Uterus (tissue), 2 donors: Measurements from ENCODE around the gene MEF2C.

Experiments
- POLR2A ChIP-seq, 2 donors: fragments of 450-650 bp; IDR thresholded peaks; one replicate each; pipeline ENCODE4 v1.6.1; 2016; ENCODE audit warnings: antibody characterized with exemption in 2 of 2, mild to moderate bottlenecking in 1 of 2, moderate library complexity in 1 of 2
- TF ChIP-seq, protein P1 (sequence below), 4 experiments: fragments of 200-600 bp in 2 of 4; fragments of 450-650 bp in 2 of 4; sonication (generic) in 2 of 4; IDR thresholded peaks; one replicate each; pipeline ENCODE4 v1.5.1; 2016 to 2019; ENCODE audit warnings: antibody characterized with exemption in 4 of 4, mild to moderate bottlenecking in 2 of 4, moderate library complexity in 1 of 4

DNA sequence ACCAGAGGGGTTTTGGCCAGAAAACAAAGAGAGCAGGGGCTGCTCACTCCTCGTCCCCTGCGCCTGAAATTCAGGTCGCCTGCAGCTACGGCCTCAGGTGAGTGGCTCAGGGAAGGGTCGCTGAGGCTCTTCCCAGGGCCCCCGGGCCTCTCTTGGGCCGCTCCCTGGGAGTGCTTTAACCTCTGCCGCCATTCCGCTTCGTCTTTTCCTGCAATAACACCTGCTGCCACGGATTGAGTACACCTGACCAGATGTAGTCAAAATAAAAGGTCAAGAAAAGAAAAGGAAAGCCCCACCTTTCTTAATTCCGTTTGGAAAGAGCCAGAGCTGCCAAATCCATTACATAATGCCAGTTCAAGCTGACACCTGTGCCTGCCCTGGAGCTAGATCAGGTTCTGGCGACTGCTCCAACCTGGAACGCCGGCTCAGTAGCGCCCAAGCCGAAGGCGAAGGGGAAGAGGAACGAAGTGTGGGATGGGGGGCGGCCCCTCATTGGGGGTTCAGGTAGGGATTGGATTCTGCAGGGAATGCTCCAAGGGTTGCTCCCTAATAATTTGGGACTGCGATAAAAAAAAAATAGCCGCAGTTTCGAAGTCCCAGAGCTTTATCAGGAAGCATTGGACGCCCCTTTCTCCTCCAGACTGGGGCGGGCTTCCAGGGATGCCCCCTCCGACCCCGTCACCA is 193.9 kb downstream of the MEF2C start:
- TF ChIP-seq, protein P1, sequence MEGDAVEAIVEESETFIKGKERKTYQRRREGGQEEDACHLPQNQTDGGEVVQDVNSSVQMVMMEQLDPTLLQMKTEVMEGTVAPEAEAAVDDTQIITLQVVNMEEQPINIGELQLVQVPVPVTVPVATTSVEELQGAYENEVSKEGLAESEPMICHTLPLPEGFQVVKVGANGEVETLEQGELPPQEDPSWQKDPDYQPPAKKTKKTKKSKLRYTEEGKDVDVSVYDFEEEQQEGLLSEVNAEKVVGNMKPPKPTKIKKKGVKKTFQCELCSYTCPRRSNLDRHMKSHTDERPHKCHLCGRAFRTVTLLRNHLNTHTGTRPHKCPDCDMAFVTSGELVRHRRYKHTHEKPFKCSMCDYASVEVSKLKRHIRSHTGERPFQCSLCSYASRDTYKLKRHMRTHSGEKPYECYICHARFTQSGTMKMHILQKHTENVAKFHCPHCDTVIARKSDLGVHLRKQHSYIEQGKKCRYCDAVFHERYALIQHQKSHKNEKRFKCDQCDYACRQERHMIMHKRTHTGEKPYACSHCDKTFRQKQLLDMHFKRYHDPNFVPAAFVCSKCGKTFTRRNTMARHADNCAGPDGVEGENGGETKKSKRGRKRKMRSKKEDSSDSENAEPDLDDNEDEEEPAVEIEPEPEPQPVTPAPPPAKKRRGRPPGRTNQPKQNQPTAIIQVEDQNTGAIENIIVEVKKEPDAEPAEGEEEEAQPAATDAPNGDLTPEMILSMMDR (IDR thresholded peaks at IDR 0.05), result no peak
- no peak for TF ChIP-seq POLR2A (IDR thresholded peaks at IDR 0.05)
